Mesendoderm (in vitro differentiated cells): ENCODE data around the gene C3.
"Not testable (repeated sequence)": the region's sequence is repeated elsewhere in the genome, so short reads cannot be mapped to it uniquely, and the experiment has no call there.

Experiments
- DNase-seq: peaks from one replicate; pipeline ENCODE4 v3.0.0; 2013
- H2AK5ac ChIP-seq: 2 replicates; pipeline ENCODE4 v1.6.1; 2013; ENCODE audit warnings: low read length, inconsistent platforms
- H2BK120ac ChIP-seq: 2 replicates; pipeline ENCODE4 v1.6.1; 2013; ENCODE audit warnings: low read depth, mild to moderate bottlenecking, low read length, moderate library complexity, mixed read lengths
- H2BK15ac ChIP-seq: replicated peaks from 2 replicates; pipeline ENCODE4 v1.6.1; 2013; ENCODE audit warnings: low read depth, mild to moderate bottlenecking, moderate library complexity
- H2BK5ac ChIP-seq: 2 replicates; pipeline ENCODE4 v1.6.1; 2013; ENCODE audit warnings: low read length, inconsistent platforms
- H3K18ac ChIP-seq: 2 replicates; pipeline ENCODE4 v1.6.1; 2013; ENCODE audit warnings: mild to moderate bottlenecking, low read length, mixed read lengths
- H3K23ac ChIP-seq: one replicate; pipeline ENCODE4 v1.6.1; 2013; ENCODE audit warnings: low read length
- H3K27ac ChIP-seq: 2 replicates; pipeline ENCODE4 v1.5.1; 2013; ENCODE audit warnings: low read depth, mild to moderate bottlenecking, inconsistent platforms, low read length, moderate library complexity
- H3K27me3 ChIP-seq: 2 replicates; pipeline ENCODE4 v1.6.1; 2013; ENCODE audit warnings: low read length, control low read depth, mild to moderate bottlenecking, inconsistent platforms; ENCODE audit not compliant: insufficient read depth, poor library complexity
- H3K36me3 ChIP-seq: 2 replicates; pipeline ENCODE4 v1.6.1; 2013; ENCODE audit warnings: low read length, inconsistent platforms; ENCODE audit not compliant: control insufficient read depth, insufficient read depth
- H3K4ac ChIP-seq: one replicate; pipeline ENCODE4 v1.6.1; 2013; ENCODE audit warnings: low read depth, mild to moderate bottlenecking, low read length, moderate library complexity
- H3K4me1 ChIP-seq: 2 replicates; pipeline ENCODE4 v1.6.1; 2013; ENCODE audit warnings: low read depth, low read length, inconsistent platforms; ENCODE audit not compliant: control insufficient read depth
- H3K4me2 ChIP-seq: 2 replicates; pipeline ENCODE4 v1.6.1; 2013; ENCODE audit warnings: low read length
- H3K4me3 ChIP-seq: 2 replicates; pipeline ENCODE4 v1.5.1; 2013; ENCODE audit warnings: mild to moderate bottlenecking, low read length
- H3K56ac ChIP-seq: one replicate; pipeline ENCODE4 v1.6.1; 2013; ENCODE audit warnings: low read length
- H3K79me1 ChIP-seq: 2 replicates; pipeline ENCODE4 v1.6.1; 2013; ENCODE audit warnings: low read length, inconsistent platforms
- H3K79me2 ChIP-seq: 2 replicates; pipeline ENCODE4 v1.6.1; 2013; ENCODE audit warnings: mild to moderate bottlenecking, low read length; ENCODE audit not compliant: control insufficient read depth, insufficient read depth
- H3K9ac ChIP-seq: 2 replicates; pipeline ENCODE4 v1.6.1; 2013; ENCODE audit warnings: low read length, inconsistent platforms
- H4K5ac ChIP-seq: one replicate; pipeline ENCODE4 v1.6.1; 2013; ENCODE audit warnings: low read length
- H4K8ac ChIP-seq: one replicate; pipeline ENCODE4 v1.6.1; 2013; ENCODE audit warnings: low read depth, mild to moderate bottlenecking, control low read depth, low read length, moderate library complexity
- WGBS: extraction: QIAGEN DNeasy Blood & Tissue Kit; methylation state at CpG from one replicate; pipeline ENCODE4 v1.1.7; 2013; ENCODE audit warnings: low lambda C conversion rate, missing lambda C conversion rate; ENCODE audit not compliant: insufficient coverage; ENCODE audit errors: extremely low coverage; 5-methylcytosine and 5-hydroxymethylcytosine counted together

The C3 gene

GRCh38 chr19:6663236-6664201 is 56.9 kb downstream of the C3 start:
- H2BK15ac ChIP-seq, result no peak overlapping the region
- DNase-seq, result no peak
- H3K36me3 ChIP-seq, result no peaks in the 10 kb centered on the region
- peaks cover 6% of the 10 kb centered on the region for H3K79me2 ChIP-seq
- H3K4ac ChIP-seq, result peak overlapping the region; percentile 42
- no peak overlapping the region for H3K27ac ChIP-seq
- peak overlapping the region; percentile 77 for H3K56ac ChIP-seq
- no peak overlapping the region for H3K18ac ChIP-seq
- H4K8ac ChIP-seq, result no peak overlapping the region
- WGBS, result 100% methylated on average over 2 of the region's 14 CpGs
- H3K23ac ChIP-seq, result no peak overlapping the region
- H2BK120ac ChIP-seq, result no peak overlapping the region
- peaks cover 7% of the 10 kb centered on the region for H3K4me1 ChIP-seq
- H3K27me3 ChIP-seq, result no peaks in the 10 kb centered on the region
- peak overlapping the region; percentile 100 for H2AK5ac ChIP-seq
- H3K4me2 ChIP-seq, result no peak overlapping the region
- H2BK5ac ChIP-seq, result peak overlapping the region; percentile 99
- no peak overlapping the region for H3K9ac ChIP-seq
- H3K4me3 ChIP-seq, result no peak overlapping the region
- H3K79me1 ChIP-seq, result peaks cover under 1% of the 10 kb centered on the region
- H4K5ac ChIP-seq, result no peak overlapping the region

DNA sequence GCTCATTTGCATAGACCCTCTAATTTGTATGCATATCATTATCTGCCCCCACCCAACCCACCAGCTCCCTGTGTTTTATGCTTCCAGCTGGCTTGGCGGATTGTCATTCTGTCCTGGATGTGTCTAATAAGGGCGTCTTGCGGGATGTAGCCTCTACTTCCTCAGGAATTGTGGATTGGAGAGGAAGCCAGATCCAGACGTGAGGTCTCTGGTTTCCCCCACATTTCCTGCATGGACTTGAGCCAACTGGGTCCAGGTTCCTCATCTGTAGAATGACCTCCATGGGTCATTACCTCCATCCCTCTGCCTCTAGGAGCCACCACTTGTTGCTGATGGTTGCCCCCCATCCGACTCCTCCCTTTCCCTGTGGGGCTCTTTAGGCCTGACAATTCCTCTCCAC is 57.7 kb downstream of the C3 start:
- peaks cover 2% of the 10 kb centered on the region for H3K79me1 ChIP-seq
- no CpG with 5 or more reads among the region's 5 CpGs for WGBS
- H3K4me2 ChIP-seq, result no peak overlapping the region
- no peak overlapping the region for H4K8ac ChIP-seq
- H3K9ac ChIP-seq, result no peak overlapping the region
- peak overlapping the region; percentile 42 for H3K4ac ChIP-seq
- H2AK5ac ChIP-seq, result peak overlapping the region; percentile 100
- H3K4me3 ChIP-seq, result no peak overlapping the region
- no peaks in the 10 kb centered on the region for H3K27me3 ChIP-seq
- DNase-seq, result peak; percentile 52
- H3K4me1 ChIP-seq, result peaks cover 9% of the 10 kb centered on the region
- peak overlapping the region; percentile 99 for H2BK5ac ChIP-seq
- no peak overlapping the region for H4K5ac ChIP-seq
- H2BK120ac ChIP-seq, result peak overlapping the region; percentile 10
- H2BK15ac ChIP-seq, result no peak overlapping the region
- peak overlapping the region; percentile 15 for H3K23ac ChIP-seq
- peak overlapping the region; percentile 47 for H3K18ac ChIP-seq
- peak overlapping the region; percentile 88 for H3K27ac ChIP-seq
- H3K56ac ChIP-seq, result peak overlapping the region; percentile 77
- H3K36me3 ChIP-seq, result no peaks in the 10 kb centered on the region
- peaks cover 6% of the 10 kb centered on the region for H3K79me2 ChIP-seq

DNA sequence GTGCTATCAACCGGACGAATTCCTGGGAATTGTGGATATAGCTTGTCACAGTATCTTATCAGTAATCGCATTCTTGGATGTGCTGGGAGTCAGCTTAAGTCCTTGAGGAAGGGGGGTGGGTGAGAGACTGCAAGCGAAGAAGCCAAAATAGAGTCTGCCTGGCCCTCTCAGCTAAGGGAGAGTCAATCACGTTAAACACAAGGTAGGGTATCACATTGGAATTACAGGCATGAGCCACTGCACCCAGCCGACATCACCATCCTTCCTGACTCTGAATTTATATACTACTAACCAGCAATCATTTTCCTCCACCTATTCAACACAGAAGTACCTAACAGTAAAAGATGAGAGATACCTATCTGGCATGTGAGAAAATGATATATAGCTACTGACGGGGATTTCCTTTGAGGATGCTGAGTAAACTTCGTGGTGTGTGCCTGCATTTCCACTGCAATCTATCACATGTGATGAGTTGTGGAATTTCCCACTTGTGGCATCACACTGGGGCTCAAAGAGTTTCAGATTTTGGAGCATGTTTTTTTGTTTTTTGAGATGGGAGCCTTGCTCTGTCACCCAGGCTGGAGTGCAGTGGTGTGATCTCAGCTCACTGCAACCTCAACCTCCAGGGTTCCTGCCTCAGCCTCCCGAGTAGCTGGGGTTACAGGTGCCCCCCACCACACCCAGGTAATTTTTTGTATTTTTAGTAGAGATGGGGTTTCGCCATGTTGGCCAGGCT is 58.8 kb downstream of the C3 start:
- not testable (repeated sequence) for H4K5ac ChIP-seq, H2AK5ac ChIP-seq, H4K8ac ChIP-seq, H2BK15ac ChIP-seq, H3K79me2 ChIP-seq, H3K4me1 ChIP-seq, H3K4me2 ChIP-seq, H3K23ac ChIP-seq, H3K9ac ChIP-seq, H3K36me3 ChIP-seq, H3K27me3 ChIP-seq, H3K79me1 ChIP-seq, H3K4me3 ChIP-seq
- DNase-seq, result peak; percentile 95
- H2BK120ac ChIP-seq, result peak overlapping the region; percentile 23
- peak overlapping the region; percentile 67 for H3K4ac ChIP-seq
- H2BK5ac ChIP-seq, result peak overlapping the region; percentile 99
- peak overlapping the region; percentile 46 for H3K18ac ChIP-seq
- no CpG with 5 or more reads among the region's 10 CpGs for WGBS
- H3K27ac ChIP-seq, result peak overlapping the region; percentile 88
- H3K56ac ChIP-seq, result peak overlapping the region; percentile 77

GRCh38 chr19:6660930-6661329 is 59.5 kb downstream of the C3 start:
- peak overlapping the region; percentile 94 for H2BK120ac ChIP-seq
- peaks cover 11% of the 10 kb centered on the region for H3K4me1 ChIP-seq
- H3K4ac ChIP-seq, result peak overlapping the region; percentile 64
- H2BK5ac ChIP-seq, result peak overlapping the region; percentile 99
- H3K27me3 ChIP-seq, result no peaks in the 10 kb centered on the region
- H4K8ac ChIP-seq, result no peak overlapping the region
- peak overlapping the region; percentile 59 for H4K5ac ChIP-seq
- peak overlapping the region; percentile 79 for H2AK5ac ChIP-seq
- H3K79me2 ChIP-seq, result peaks cover 6% of the 10 kb centered on the region
- H3K18ac ChIP-seq, result peak overlapping the region; percentile 20
- peaks cover 2% of the 10 kb centered on the region for H3K36me3 ChIP-seq
- WGBS, result no CpG with 5 or more reads among the region's 20 CpGs
- H3K4me2 ChIP-seq, result peak overlapping the region; percentile 21
- no peak for DNase-seq
- peak overlapping the region; percentile 89 for H3K23ac ChIP-seq
- peak overlapping the region; percentile 99 for H3K27ac ChIP-seq
- peak overlapping the region; percentile 92 for H3K56ac ChIP-seq
- peak overlapping the region; percentile 89 for H3K9ac ChIP-seq
- H3K79me1 ChIP-seq, result peaks cover 2% of the 10 kb centered on the region
- peak overlapping the region; percentile 83 for H3K4me3 ChIP-seq
- peak overlapping the region; percentile 76 for H2BK15ac ChIP-seq

DNA sequence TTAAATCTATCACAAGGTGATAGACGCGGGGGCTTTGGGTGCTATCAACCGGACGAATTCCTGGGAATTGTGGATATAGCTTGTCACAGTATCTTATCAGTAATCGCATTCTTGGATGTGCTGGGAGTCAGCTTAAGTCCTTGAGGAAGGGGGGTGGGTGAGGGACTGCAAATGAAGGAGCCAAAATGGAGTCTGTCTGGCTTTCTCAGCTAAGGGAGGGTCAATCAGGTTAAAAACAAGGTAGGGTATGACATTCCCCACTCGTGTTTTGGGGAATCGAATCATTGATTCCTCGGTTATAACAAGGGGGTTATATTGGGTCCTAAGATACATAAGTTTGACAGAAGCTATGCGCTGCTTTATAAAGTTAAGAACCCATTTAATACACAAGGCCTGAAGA is 64.1 kb downstream of the C3 start:
- not testable (repeated sequence) for H3K79me2 ChIP-seq, H3K4ac ChIP-seq, H3K4me2 ChIP-seq, H3K18ac ChIP-seq, H3K79me1 ChIP-seq, H3K23ac ChIP-seq, H3K36me3 ChIP-seq, H2BK15ac ChIP-seq, H2AK5ac ChIP-seq, H3K27me3 ChIP-seq, H4K5ac ChIP-seq, H2BK120ac ChIP-seq, H3K4me1 ChIP-seq, H4K8ac ChIP-seq, H3K9ac ChIP-seq, H3K4me3 ChIP-seq
- DNase-seq, result peak; percentile 81
- WGBS, result no CpG with 5 or more reads among the region's 9 CpGs
- Histone ChIP-seq H3K56ac (peak overlapping the region; percentile 12), H2BK5ac (peak overlapping the region; percentile 39), H3K27ac (peak overlapping the region; percentile 22)
